A673 (cell line): ENCODE measurements around the gene LCN6. TPM values are rescaled to one million over a fixed set of nuclear protein-coding genes. Genes with fewer than 3 reads are reported as not detected.

ENCODE experiments used
- BruUV-seq: library from RNA; stranded (reverse); fragments of 400-500 nt; replicated peaks from 2 replicates; lab custom pipeline; 2021; lab: Mats Ljungman, UMichigan
- CTCF ChIA-PET: fragments of 300-600 bp; sonication (Branson Sonifier 250); formaldehyde crosslinking; loops from one replicate; lab custom pipeline; 2022; ENCODE audit warnings: antibody characterized with exemption; lab: Charles Lee
- POLR2A ChIA-PET: fragments of 300-600 bp; sonication (Branson Sonifier 250); formaldehyde crosslinking; loops from one replicate; lab custom pipeline; 2022; ENCODE audit warnings: antibody characterized with exemption; ENCODE audit not compliant: low non-redundant PET; lab: Charles Lee
- DNase-seq: peaks from one replicate; pipeline ENCODE4 v3.0.0-alpha.2; 2015; ENCODE audit warnings: low spot score
- H3K27ac ChIP-seq: fragments of 200-600 bp; sonication (generic); 2 replicates; pipeline ENCODE4 v1.5.1; 2016; ENCODE audit warnings: mixed run types, low read depth, mild to moderate bottlenecking, mixed read lengths, antibody characterized with exemption, low read length; ENCODE audit not compliant: poor library complexity, severe bottlenecking
- H3K27me3 ChIP-seq: fragments of 200-600 bp; sonication (generic); replicated peaks from 2 replicates; pipeline ENCODE4 v1.6.1; 2017; ENCODE audit warnings: mixed run types, low read depth, mild to moderate bottlenecking, mixed read lengths, antibody characterized with exemption, low read length; ENCODE audit not compliant: insufficient read depth, poor library complexity
- H3K36me3 ChIP-seq: fragments of 200-600 bp; sonication (generic); 2 replicates; pipeline ENCODE4 v1.6.1; 2016; ENCODE audit warnings: mixed run types, mild to moderate bottlenecking, mixed read lengths, antibody characterized with exemption, low read length; ENCODE audit not compliant: insufficient read depth, poor library complexity, severe bottlenecking
- H3K4me1 ChIP-seq: fragments of 200-600 bp; sonication (generic); 2 replicates; pipeline ENCODE4 v1.6.1; 2017; ENCODE audit warnings: mixed run types, mild to moderate bottlenecking, mixed read lengths, antibody characterized with exemption, low read length; ENCODE audit not compliant: insufficient read depth, poor library complexity, severe bottlenecking
- H3K4me3 ChIP-seq: fragments of 200-600 bp; sonication (generic); 2 replicates; pipeline ENCODE4 v1.5.1; 2016; ENCODE audit warnings: low read depth, mixed run types, mild to moderate bottlenecking, mixed read lengths, low read length; ENCODE audit not compliant: poor library complexity, severe bottlenecking
- H3K9me3 ChIP-seq: fragments of 200-600 bp; sonication (generic); 2 replicates; pipeline ENCODE4 v1.6.1; 2016; ENCODE audit warnings: mixed run types, low read depth, mild to moderate bottlenecking, mixed read lengths, antibody characterized with exemption, low read length; ENCODE audit not compliant: poor library complexity, severe bottlenecking
- EZH2 ChIP-seq: fragments of 200-600 bp; sonication (generic); IDR thresholded peaks from 2 replicates; pipeline ENCODE4 v1.6.1; 2017; ENCODE audit warnings: borderline replicate concordance, low read depth, mild to moderate bottlenecking, mixed read lengths, antibody characterized with exemption, low read length; ENCODE audit not compliant: poor library complexity, severe bottlenecking
- intact Hi-C: fragments of 100-400 bp; cut with micrococcal nuclease; formaldehyde crosslinking; loops from one replicate; pipeline ENCODE4 v1.10.0; 2022; ENCODE audit not compliant: unreplicated experiment
- total RNA-seq: library from RNA; stranded (reverse); gene quantifications from 2 replicates; pipeline ENCODE4 v1.2.3, GENCODE V29; 2021
- TF ChIP-seq, protein P1 (sequence below): fragments of 300-800, 200-600 bp; sonication (generic); conservative IDR thresholded peaks from 2 replicates; pipeline ENCODE4 v1.5.1; 2017; ENCODE audit warnings: low read depth, mild to moderate bottlenecking, antibody characterized with exemption, low read length, moderate library complexity, mixed read lengths

Gene LCN6
- total RNA-seq, 1 experiment from 2014 or later = not detected

DNA sequence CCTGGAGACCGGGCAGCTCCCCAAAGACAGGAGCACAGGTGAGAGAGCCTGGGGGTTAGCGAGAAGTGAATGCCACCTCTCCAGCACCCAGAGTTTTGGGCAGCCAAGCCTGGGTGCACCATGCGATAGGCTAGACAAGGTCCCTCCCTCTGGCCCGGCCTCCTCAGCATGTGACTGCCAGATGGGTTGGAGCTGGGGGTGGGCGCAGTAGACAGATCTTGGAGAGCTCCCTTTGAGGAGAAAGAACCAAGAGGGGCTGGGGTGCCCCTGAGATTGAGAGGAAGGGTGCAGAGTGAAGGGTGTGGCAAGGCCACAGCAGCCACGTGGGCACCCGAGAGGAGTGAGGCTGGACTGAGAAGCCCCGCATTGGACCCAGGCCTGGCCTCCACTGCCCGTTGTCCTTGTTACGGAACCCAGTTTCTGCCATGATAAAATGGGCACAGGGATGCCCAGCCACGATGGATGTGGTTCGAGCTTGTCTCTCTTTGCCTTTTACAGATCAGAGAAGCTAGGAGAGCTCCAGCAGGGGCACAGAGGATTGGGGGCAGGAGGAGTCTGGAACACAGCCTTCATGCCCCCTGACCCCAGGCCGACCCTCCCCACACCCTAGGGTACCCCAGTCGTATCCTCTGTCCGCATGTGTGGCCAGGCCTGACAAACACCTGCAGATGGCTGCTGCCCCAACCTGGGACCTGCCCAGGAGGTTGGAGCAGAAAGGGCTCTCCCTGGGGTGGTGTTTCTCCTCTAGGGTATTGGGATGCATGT is 44.2 kb upstream of the LCN6 start:
- Histone ChIP-seq H3K27ac (no peak overlapping the region), H3K36me3 (no peaks in the 10 kb centered on the region), H3K27me3 (no peaks in the 10 kb centered on the region), H3K9me3 (no peaks in the 10 kb centered on the region), H3K4me1 (peaks cover 16% of the 10 kb centered on the region), H3K4me3 (peak overlapping the region; percentile 96)
- TF ChIP-seq, protein P1, sequence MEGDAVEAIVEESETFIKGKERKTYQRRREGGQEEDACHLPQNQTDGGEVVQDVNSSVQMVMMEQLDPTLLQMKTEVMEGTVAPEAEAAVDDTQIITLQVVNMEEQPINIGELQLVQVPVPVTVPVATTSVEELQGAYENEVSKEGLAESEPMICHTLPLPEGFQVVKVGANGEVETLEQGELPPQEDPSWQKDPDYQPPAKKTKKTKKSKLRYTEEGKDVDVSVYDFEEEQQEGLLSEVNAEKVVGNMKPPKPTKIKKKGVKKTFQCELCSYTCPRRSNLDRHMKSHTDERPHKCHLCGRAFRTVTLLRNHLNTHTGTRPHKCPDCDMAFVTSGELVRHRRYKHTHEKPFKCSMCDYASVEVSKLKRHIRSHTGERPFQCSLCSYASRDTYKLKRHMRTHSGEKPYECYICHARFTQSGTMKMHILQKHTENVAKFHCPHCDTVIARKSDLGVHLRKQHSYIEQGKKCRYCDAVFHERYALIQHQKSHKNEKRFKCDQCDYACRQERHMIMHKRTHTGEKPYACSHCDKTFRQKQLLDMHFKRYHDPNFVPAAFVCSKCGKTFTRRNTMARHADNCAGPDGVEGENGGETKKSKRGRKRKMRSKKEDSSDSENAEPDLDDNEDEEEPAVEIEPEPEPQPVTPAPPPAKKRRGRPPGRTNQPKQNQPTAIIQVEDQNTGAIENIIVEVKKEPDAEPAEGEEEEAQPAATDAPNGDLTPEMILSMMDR = no peak
- no peak for TF ChIP-seq EZH2
- CTCF ChIA-PET = interaction anchor here (0.6 kb wide), 1 partner anchor 51 kb away, joined by 3 read pairs; no protein-coding TSS in a partner anchor
- no peak for DNase-seq
- POLR2A ChIA-PET = no interaction called here
- no TSS peak for BruUV-seq
- intact Hi-C loops = loop anchor here (5.0 kb wide), 1 partner anchor 430 kb away; the partner anchor contains the start of gene RNF208

DNA sequence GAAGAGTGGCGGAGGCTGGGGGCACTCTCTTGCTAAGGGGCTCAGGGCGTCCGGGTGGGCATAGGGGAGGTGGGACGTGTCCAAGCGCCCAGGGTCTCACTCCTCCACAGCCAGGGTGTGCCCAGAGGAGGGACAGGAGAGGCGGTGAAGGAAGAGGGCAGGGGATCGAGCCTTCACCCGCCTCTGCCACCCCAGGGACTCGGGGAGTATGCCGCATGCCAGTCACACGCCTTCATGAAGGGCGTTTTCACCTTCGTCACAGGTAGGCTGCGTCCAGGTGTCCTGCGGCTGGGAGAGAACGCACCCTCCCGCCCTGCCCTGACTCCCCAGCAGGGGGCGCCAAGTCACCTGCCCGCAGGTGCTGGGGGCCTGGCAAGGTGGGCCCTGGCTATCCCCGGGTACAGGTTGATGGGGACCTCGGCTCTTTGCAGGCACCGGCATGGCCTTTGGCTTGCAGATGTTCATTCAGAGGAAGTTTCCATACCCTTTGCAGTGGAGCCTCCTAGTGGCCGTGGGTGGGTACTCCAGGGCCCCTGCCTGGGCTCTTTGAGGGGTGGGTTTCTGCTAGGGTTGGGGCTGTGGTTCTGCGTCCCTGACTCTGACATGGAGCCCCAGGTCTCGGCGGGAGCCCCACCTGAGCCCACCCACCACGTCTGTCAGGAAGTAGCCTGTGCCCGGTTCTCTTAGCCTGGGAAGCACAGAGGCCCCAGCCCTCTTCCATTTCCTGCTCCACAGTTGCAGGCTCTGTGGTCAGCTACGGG is 43.4 kb upstream of the LCN6 start:
- Histone ChIP-seq H3K36me3 (no peaks in the 10 kb centered on the region), H3K4me3 (peak overlapping the region; percentile 96), H3K4me1 (peaks cover 16% of the 10 kb centered on the region), H3K9me3 (no peaks in the 10 kb centered on the region), H3K27me3 (no peaks in the 10 kb centered on the region), H3K27ac (peak overlapping the region; percentile 94)
- peak; percentile 69 for DNase-seq
- intact Hi-C loops = loop anchor here (5.0 kb wide), 1 partner anchor 431 kb away; the partner anchor contains the start of gene RNF208
- ChIA-PET POLR2A (no interaction called here), CTCF (no interaction called here)
- BruUV-seq = TSS peak; percentile 32
- TF ChIP-seq EZH2 = no peak
- TF ChIP-seq, protein P1 = peak; percentile 98

DNA sequence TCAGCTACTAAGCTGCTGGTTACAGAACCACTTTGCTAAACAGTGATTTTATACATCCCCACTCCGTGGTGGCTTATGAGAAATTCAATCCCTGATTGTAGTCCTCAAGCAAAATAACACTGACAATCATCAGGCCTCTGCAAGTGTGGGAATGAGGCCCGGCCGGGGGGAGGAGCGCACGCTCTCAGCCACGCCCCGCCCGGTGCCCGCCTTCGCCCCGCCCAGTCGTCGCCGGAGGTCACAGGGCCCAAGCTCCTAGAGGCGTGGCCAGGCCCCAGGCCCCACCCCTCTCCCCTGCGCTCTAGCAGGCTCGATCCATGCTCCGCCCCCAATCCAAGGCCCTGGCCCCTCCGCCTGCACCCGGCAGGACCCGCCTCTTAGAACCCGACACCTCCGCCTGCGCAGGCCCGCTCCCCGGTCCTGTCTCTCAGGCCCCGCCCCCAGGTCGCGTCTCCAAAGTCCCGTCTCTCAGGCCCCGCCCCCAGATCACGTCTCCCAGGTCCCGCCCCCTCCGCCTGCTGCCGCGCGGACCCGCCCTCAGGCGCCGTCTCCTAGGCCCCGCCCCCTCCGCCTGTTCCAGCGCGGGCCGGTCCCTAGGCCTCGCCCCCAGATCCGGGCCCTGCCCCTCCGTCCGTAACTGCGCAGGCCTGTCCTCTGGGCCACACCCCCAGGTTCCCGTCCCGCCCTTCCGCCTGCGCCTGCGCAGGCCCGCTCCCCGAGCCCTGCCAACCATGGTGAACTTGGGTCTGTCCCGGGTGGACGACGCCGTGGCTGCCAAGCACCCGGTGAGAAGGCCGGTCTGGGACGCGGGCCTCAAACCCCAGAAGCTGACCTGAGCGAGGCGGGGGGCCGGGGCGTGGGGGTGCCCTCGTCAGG is 42.6 kb upstream of the LCN6 start, which contains the start of gene TMEM141:
TSS of gene TMEM141 (plus strand) at position 705 of the 876 bp plus-strand sequence. CDS start at position 732, 27 bp downstream.
- ChIA-PET POLR2A (no interaction called here), CTCF (interaction anchor here (0.5 to 1.0 kb wide), 6 partner anchors 21 to 446 kb away, joined by 3 to 5 read pairs (median 3); no protein-coding TSS in a partner anchor)
- H3K4me3 ChIP-seq = peak within 1 kb of the TSS; percentile 96
- H3K36me3 ChIP-seq = no peaks in the 10 kb centered on the region
- peak; percentile 100 for DNase-seq
- no peak for TF ChIP-seq EZH2
- TF ChIP-seq, protein P1 = no peak
- H3K9me3 ChIP-seq = no peaks in the 10 kb centered on the region
- no peaks in the 10 kb centered on the region for H3K27me3 ChIP-seq
- intact Hi-C loops = loop anchor here (5.0 kb wide), 1 partner anchor 431 kb away; the partner anchor contains the start of gene RNF208
- H3K4me1 ChIP-seq = peaks cover 16% of the 10 kb centered on the region
- H3K27ac ChIP-seq = peak within 1 kb of the TSS; percentile 94
- BruUV-seq = no TSS peak
